ENCODE data around the gene BLID. TPM values are rescaled to one million over a fixed set of nuclear protein-coding genes. Genes with fewer than 3 reads are reported as not detected.

The BLID gene
- polyA plus RNA-seq, 1 donor, result not detected

- DNase-seq, result no peak
- WGBS (ENCODE audit: insufficient coverage, low lambda C conversion rate), result no CpG with 5 or more reads among the region's 2 CpGs
- Histone ChIP-seq H3K27me3 (ENCODE audit: control insufficient read depth, insufficient read depth, low read length) (no peaks in the 10 kb centered on the region), H3K36me3 (ENCODE audit: control insufficient read depth, insufficient read depth, low read length) (no peaks in the 10 kb centered on the region), H3K27ac (ENCODE audit: low read length) (no peak overlapping the region), H3K4me1 (ENCODE audit: control insufficient read depth, insufficient read depth, low read length) (no peaks in the 10 kb centered on the region), H3K9me3 (ENCODE audit: control insufficient read depth, low read depth, low read length) (no peaks in the 10 kb centered on the region), H3K4me3 (ENCODE audit: low read length) (no peak overlapping the region)
These were observed 33.8 kb downstream of the BLID start for GRCh38 chr11:122082205-122082604.

GRCh38 chr11:122081073-122081472 lies 34.9 kb downstream of the BLID start:
- Histone ChIP-seq H3K27ac (ENCODE audit: low read length) (no peak overlapping the region), H3K4me3 (ENCODE audit: low read length) (no peak overlapping the region), H3K27me3 (ENCODE audit: control insufficient read depth, insufficient read depth, low read length) (no peaks in the 10 kb centered on the region), H3K36me3 (ENCODE audit: control insufficient read depth, insufficient read depth, low read length) (no peaks in the 10 kb centered on the region), H3K4me1 (ENCODE audit: control insufficient read depth, insufficient read depth, low read length) (no peaks in the 10 kb centered on the region), H3K9me3 (ENCODE audit: control insufficient read depth, low read depth, low read length) (no peaks in the 10 kb centered on the region)
- no peak for DNase-seq

- no peak for DNase-seq
- H3K4me3 ChIP-seq (ENCODE audit: low read length), result no peak overlapping the region
- WGBS (ENCODE audit: insufficient coverage, low lambda C conversion rate), result no CpG with 5 or more reads among the region's 1 CpG
- H3K9me3 ChIP-seq (ENCODE audit: control insufficient read depth, low read depth, low read length), result no peaks in the 10 kb centered on the region
- no peaks in the 10 kb centered on the region for H3K36me3 ChIP-seq (ENCODE audit: control insufficient read depth, insufficient read depth, low read length)
- no peaks in the 10 kb centered on the region for H3K27me3 ChIP-seq (ENCODE audit: control insufficient read depth, insufficient read depth, low read length)
- H3K27ac ChIP-seq (ENCODE audit: low read length), result no peak overlapping the region
- H3K4me1 ChIP-seq (ENCODE audit: control insufficient read depth, insufficient read depth, low read length), result no peaks in the 10 kb centered on the region
These were observed 38.6 kb downstream of the BLID start for GRCh38 chr11:122077459-122077858.

GRCh38 chr11:122076512-122077120 lies 39.4 kb downstream of the BLID start:
- 100% methylated on average over 2 of the region's 6 CpGs for WGBS (ENCODE audit: insufficient coverage, low lambda C conversion rate)
- Histone ChIP-seq H3K4me3 (ENCODE audit: low read length) (no peak overlapping the region), H3K27me3 (ENCODE audit: control insufficient read depth, insufficient read depth, low read length) (no peaks in the 10 kb centered on the region), H3K27ac (ENCODE audit: low read length) (no peak overlapping the region), H3K36me3 (ENCODE audit: control insufficient read depth, insufficient read depth, low read length) (no peaks in the 10 kb centered on the region), H3K4me1 (ENCODE audit: control insufficient read depth, insufficient read depth, low read length) (no peaks in the 10 kb centered on the region), H3K9me3 (ENCODE audit: control insufficient read depth, low read depth, low read length) (no peaks in the 10 kb centered on the region)
- DNase-seq, result no peak

GRCh38 chr11:122075016-122075415 lies 41.0 kb downstream of the BLID start:
- DNase-seq, result no peak
- Histone ChIP-seq H3K4me3 (ENCODE audit: low read length) (no peak overlapping the region), H3K27ac (ENCODE audit: low read length) (no peak overlapping the region), H3K36me3 (ENCODE audit: control insufficient read depth, insufficient read depth, low read length) (no peaks in the 10 kb centered on the region), H3K4me1 (ENCODE audit: control insufficient read depth, insufficient read depth, low read length) (no peaks in the 10 kb centered on the region), H3K9me3 (ENCODE audit: control insufficient read depth, low read depth, low read length) (no peaks in the 10 kb centered on the region), H3K27me3 (ENCODE audit: control insufficient read depth, insufficient read depth, low read length) (no peaks in the 10 kb centered on the region)
- WGBS (ENCODE audit: insufficient coverage, low lambda C conversion rate), result 56% methylated on average over 1 of the region's 3 CpGs

- H3K9me3 ChIP-seq (ENCODE audit: control insufficient read depth, low read depth, low read length), result no peaks in the 10 kb centered on the region
- no peak overlapping the region for H3K4me3 ChIP-seq (ENCODE audit: low read length)
- DNase-seq, result no peak
- no peaks in the 10 kb centered on the region for H3K4me1 ChIP-seq (ENCODE audit: control insufficient read depth, insufficient read depth, low read length)
- H3K36me3 ChIP-seq (ENCODE audit: control insufficient read depth, insufficient read depth, low read length), result no peaks in the 10 kb centered on the region
- H3K27me3 ChIP-seq (ENCODE audit: control insufficient read depth, insufficient read depth, low read length), result no peaks in the 10 kb centered on the region
- H3K27ac ChIP-seq (ENCODE audit: low read length), result no peak overlapping the region
These were observed 42.0 kb downstream of the BLID start for GRCh38 chr11:122074022-122074421.

- WGBS (ENCODE audit: insufficient coverage, low lambda C conversion rate), result 100% methylated on average over 1 of the region's 10 CpGs
- Histone ChIP-seq H3K4me3 (ENCODE audit: low read length) (no peak overlapping the region), H3K9me3 (ENCODE audit: control insufficient read depth, low read depth, low read length) (no peaks in the 10 kb centered on the region), H3K36me3 (ENCODE audit: control insufficient read depth, insufficient read depth, low read length) (no peaks in the 10 kb centered on the region), H3K4me1 (ENCODE audit: control insufficient read depth, insufficient read depth, low read length) (no peaks in the 10 kb centered on the region), H3K27ac (ENCODE audit: low read length) (no peak overlapping the region), H3K27me3 (ENCODE audit: control insufficient read depth, insufficient read depth, low read length) (no peaks in the 10 kb centered on the region)
- DNase-seq, result no peak
These were observed 44.3 kb downstream of the BLID start for GRCh38 chr11:122071709-122072202.

- H3K36me3 ChIP-seq (ENCODE audit: control insufficient read depth, insufficient read depth, low read length), result no peaks in the 10 kb centered on the region
- peak; percentile 38 to 52 for DNase-seq
- no peaks in the 10 kb centered on the region for H3K4me1 ChIP-seq (ENCODE audit: control insufficient read depth, insufficient read depth, low read length)
- no peak overlapping the region for H3K27ac ChIP-seq (ENCODE audit: low read length)
- no peaks in the 10 kb centered on the region for H3K9me3 ChIP-seq (ENCODE audit: control insufficient read depth, low read depth, low read length)
- whole genome bisulfite sequencing (ENCODE audit: insufficient coverage, low lambda C conversion rate), result 40% methylated on average over 1 of the region's 7 CpGs
- H3K27me3 ChIP-seq (ENCODE audit: control insufficient read depth, insufficient read depth, low read length), result no peaks in the 10 kb centered on the region
- no peak overlapping the region for H3K4me3 ChIP-seq (ENCODE audit: low read length)
These were observed 46.2 kb downstream of the BLID start for GRCh38 chr11:122069707-122070360.

GRCh38 chr11:122068837-122069236 lies 47.2 kb downstream of the BLID start:
- Histone ChIP-seq H3K4me1 (ENCODE audit: control insufficient read depth, insufficient read depth, low read length) (no peaks in the 10 kb centered on the region), H3K4me3 (ENCODE audit: low read length) (no peak overlapping the region), H3K9me3 (ENCODE audit: control insufficient read depth, low read depth, low read length) (no peaks in the 10 kb centered on the region), H3K36me3 (ENCODE audit: control insufficient read depth, insufficient read depth, low read length) (no peaks in the 10 kb centered on the region), H3K27me3 (ENCODE audit: control insufficient read depth, insufficient read depth, low read length) (no peaks in the 10 kb centered on the region), H3K27ac (ENCODE audit: low read length) (no peak overlapping the region)
- no peak for DNase-seq
- 83% methylated on average over 3 of the region's 3 CpGs for WGBS (ENCODE audit: insufficient coverage, low lambda C conversion rate)

- H3K4me3 ChIP-seq (ENCODE audit: low read length), result no peak overlapping the region
- H3K36me3 ChIP-seq (ENCODE audit: control insufficient read depth, insufficient read depth, low read length), result no peaks in the 10 kb centered on the region
- H3K9me3 ChIP-seq (ENCODE audit: control insufficient read depth, low read depth, low read length), result no peaks in the 10 kb centered on the region
- DNase-seq, result no peak
- H3K4me1 ChIP-seq (ENCODE audit: control insufficient read depth, insufficient read depth, low read length), result no peaks in the 10 kb centered on the region
- no peak overlapping the region for H3K27ac ChIP-seq (ENCODE audit: low read length)
- WGBS (ENCODE audit: insufficient coverage, low lambda C conversion rate), result 19% methylated on average over 3 of the region's 5 CpGs
- no peaks in the 10 kb centered on the region for H3K27me3 ChIP-seq (ENCODE audit: control insufficient read depth, insufficient read depth, low read length)
These were observed 47.9 kb downstream of the BLID start for GRCh38 chr11:122068141-122068540.

Measured in large intestine (tissue), 3 donors.